Astrocyte of the spinal cord (primary cell): ENCODE measurements around the gene RPS16.
A peak's percentile ranks its signal among the peaks of the same experiment; 100 is the strongest.

ENCODE experiments used
- DNase-seq: peaks from one replicate; pipeline ENCODE4 v3.0.0; 2011; ENCODE audit warnings: low read depth, low spot score
- H3K4me3 ChIP-seq: 2 replicates; pipeline ENCODE4 v1.5.1; 2011; ENCODE audit warnings: low read depth, mild to moderate bottlenecking, low read length, moderate library complexity
- CTCF ChIP-seq: IDR thresholded peaks from 2 replicates; pipeline ENCODE4 v1.5.1; 2012; ENCODE audit warnings: low read depth, mild to moderate bottlenecking, low read length, inconsistent platforms
- in situ Hi-C: cut with HindIII; loops from 2 replicates; pipeline ENCODE4 v1.10.0; 2017; ENCODE audit warnings: low sequenced_read_pairs

Gene RPS16

DNA sequence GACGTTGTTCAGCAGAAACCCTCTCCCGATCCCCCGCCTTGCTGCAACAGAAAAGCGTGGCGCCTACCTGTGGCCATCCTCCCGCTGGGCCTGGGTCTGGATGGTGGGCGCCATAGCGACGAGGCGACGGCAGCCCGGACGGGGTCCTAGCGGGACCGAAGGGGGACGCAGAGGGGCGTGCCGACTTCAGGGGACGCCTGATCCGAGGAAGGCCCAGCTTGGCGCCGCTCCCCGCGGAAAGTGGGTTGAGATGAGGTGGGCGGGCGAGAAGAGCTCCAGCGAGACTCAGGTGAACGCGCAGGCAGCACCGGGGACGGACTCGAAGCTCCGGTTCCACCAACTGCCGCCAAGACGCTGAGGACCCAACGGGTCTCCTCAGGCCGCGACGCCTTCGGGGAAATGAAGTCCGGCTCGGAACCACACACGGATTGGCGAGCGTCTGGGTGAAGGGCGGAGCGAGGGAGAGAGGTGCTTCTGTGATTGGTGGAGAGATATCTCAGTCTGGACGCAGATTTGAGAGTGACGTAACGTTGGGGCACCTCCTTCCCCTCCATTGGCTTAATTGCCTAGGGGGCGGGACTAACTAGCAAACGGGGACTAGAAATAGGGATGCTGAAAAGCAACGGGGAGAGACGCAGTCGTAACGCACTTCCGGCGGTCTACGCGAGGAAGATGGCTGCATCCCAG lies 44.9 kb downstream of the RPS16 start, which contains the start of the genes MED29 and PAF1:
Gene MED29 (plus strand): TSS at position 628 of the 687 bp plus-strand sequence. CDS start 45 bp downstream, at position 673.
Gene PAF1 (minus strand): TSS at position 356 of the 687 bp plus-strand sequence. CDS start 242 bp downstream, at position 114.
- TF ChIP-seq CTCF: no peak
- peak; percentile 100 for DNase-seq
- in situ Hi-C loops: no loop called here
- H3K4me3 ChIP-seq: peak within 1 kb of the TSS; percentile 98

GRCh38 chr19:39390451-39390750 lies 45.3 kb downstream of the RPS16 start:
- in situ Hi-C loops: no loop called here
- H3K4me3 ChIP-seq: peak overlapping the region; percentile 98
- no peak for TF ChIP-seq CTCF
- DNase-seq: no peak

DNA sequence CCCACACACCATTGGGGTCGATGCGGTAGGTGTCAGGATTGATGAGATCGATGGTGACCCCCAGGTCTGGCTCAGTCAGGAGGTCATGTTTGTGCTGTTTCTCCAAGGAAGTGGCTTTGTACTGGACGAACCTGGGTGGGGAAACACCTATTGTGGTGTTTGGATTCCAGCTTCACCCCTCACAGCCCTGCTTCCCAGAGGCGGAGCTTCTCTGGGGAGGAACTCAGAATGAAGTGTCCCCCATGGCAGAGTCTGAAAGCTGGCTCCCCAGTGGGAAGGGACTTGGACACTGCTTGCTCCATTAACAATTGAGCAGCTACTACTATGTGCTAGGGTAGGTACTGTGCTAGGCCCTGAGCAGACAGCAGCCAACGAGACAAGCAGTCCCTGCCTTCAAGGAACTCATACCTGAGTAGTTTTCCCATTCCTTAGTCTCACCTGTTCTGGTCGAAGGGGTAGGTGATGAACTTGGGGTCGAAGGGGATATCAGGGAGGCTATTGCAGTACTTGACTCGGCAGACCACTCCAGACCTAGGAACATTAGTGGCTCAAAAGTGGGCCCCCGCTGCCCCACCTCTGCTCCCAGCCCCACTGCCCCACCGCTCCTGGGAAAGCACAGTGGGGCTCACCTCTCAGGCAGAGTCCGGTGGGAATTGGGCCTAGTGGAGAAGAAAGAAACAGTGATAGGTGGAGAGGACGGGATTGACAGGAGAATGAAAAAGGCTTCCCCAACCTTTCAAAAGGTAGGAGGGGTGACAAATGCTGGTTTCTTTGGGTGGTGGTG lies 45.9 kb downstream of the RPS16 start:
- peak overlapping the region; percentile 98 for H3K4me3 ChIP-seq
- in situ Hi-C loops: no loop called here
- TF ChIP-seq CTCF: no peak
- no peak for DNase-seq

GRCh38 chr19:39388657-39389056 lies 47.1 kb downstream of the RPS16 start:
- DNase-seq: no peak
- no peak overlapping the region for H3K4me3 ChIP-seq
- no peak for TF ChIP-seq CTCF
- in situ Hi-C loops: no loop called here

DNA sequence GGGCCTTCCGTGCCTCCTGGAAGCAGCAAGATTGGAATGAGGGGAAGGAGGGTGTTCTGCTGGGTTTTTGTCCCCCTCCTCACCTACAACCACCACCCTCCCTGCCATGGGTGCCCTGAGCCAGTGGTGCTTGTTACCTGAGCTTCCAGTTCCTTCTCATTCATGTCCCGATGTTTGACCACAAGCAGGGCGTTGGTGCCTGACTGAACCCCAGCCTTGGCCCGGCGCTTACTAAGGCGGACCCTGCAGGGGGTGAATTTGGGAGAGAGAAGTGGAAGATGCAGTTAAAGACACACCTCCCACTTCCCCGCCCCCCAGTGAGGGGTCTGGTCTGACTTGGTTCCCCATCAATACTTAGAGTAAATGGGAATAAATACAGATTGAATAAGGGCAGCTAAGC lies 49.2 kb downstream of the RPS16 start:
- in situ Hi-C loops: no loop called here
- TF ChIP-seq CTCF: no peak
- no peak overlapping the region for H3K4me3 ChIP-seq
- no peak for DNase-seq

- no peak overlapping the region for H3K4me3 ChIP-seq
- no peak for DNase-seq
- no peak for TF ChIP-seq CTCF
- in situ Hi-C loops: no loop called here
These were observed 49.9 kb downstream of the RPS16 start for GRCh38 chr19:39385629-39386411.
